Karpas-422 (cell line): ENCODE results near the gene CELF2. TPM values are rescaled to one million over a fixed set of nuclear protein-coding genes. Genes with fewer than 3 reads are reported as not detected.

Experiments used
- DNase-seq: peaks from one replicate; pipeline ENCODE4 v3.0.0-alpha.2; 2015
- H2AFZ ChIP-seq: fragments of 200-600 bp; sonication (generic); 2 replicates; pipeline ENCODE4 v1.6.1; 2014; ENCODE audit warnings: antibody characterized with exemption, low read length, mixed read lengths
- H3K27ac ChIP-seq: fragments of 200-600 bp; sonication (generic); 2 replicates; pipeline ENCODE4 v1.5.1; 2014; ENCODE audit warnings: mild to moderate bottlenecking, low read length, moderate library complexity
- H3K27me3 ChIP-seq: fragments of 200-600 bp; sonication (generic); 2 replicates; pipeline ENCODE4 v1.6.1; 2014; ENCODE audit warnings: low read length, mixed read lengths
- H3K36me3 ChIP-seq: fragments of 200-600 bp; sonication (generic); 2 replicates; pipeline ENCODE4 v1.6.1; 2014; ENCODE audit warnings: low read length, mixed read lengths; ENCODE audit not compliant: insufficient read depth
- H3K4me1 ChIP-seq: fragments of 200-600 bp; sonication (generic); 2 replicates; pipeline ENCODE4 v1.6.1; 2014; ENCODE audit warnings: mild to moderate bottlenecking, low read length, mixed read lengths
- H3K4me2 ChIP-seq: fragments of 200-600 bp; sonication (generic); 2 replicates; pipeline ENCODE4 v1.6.1; 2014; ENCODE audit warnings: low read length, low read depth, mild to moderate bottlenecking; ENCODE audit not compliant: poor library complexity, severe bottlenecking
- H3K4me3 ChIP-seq: fragments of 200-600 bp; sonication (generic); 2 replicates; pipeline ENCODE4 v1.5.1; 2014; ENCODE audit warnings: mild to moderate bottlenecking, antibody characterized with exemption, low read length, mixed read lengths
- H3K79me2 ChIP-seq: fragments of 200-600 bp; sonication (generic); 2 replicates; pipeline ENCODE4 v1.6.1; 2014; ENCODE audit warnings: mild to moderate bottlenecking, low read length, mixed read lengths
- H3K9ac ChIP-seq: fragments of 200-600 bp; sonication (generic); 2 replicates; pipeline ENCODE4 v1.6.0; 2014; ENCODE audit warnings: low read length
- H3K9me2 ChIP-seq: fragments of 200-600 bp; sonication (generic), shearing (Covaris generic); replicated peaks from 2 replicates; pipeline ENCODE4 v1.6.0; 2014; ENCODE audit warnings: mild to moderate bottlenecking, low read length, moderate library complexity; ENCODE audit not compliant: insufficient read depth
- H3K9me3 ChIP-seq: fragments of 300-700, 200-600 bp; sonication (generic); 2 replicates; pipeline ENCODE4 v1.6.1; 2014; ENCODE audit warnings: low read length, mixed read lengths
- H4K20me1 ChIP-seq: fragments of 200-600 bp; sonication (generic); 2 replicates; pipeline ENCODE4 v1.6.1; 2014; ENCODE audit warnings: mild to moderate bottlenecking, antibody characterized with exemption, low read length, low read depth; ENCODE audit not compliant: insufficient read depth
- total RNA-seq: library from RNA; depleted of rRNA; stranded (reverse); fragments of >200 nt; shearing (Covaris generic); gene quantifications from 2 replicates; pipeline ENCODE4 v1.2.3, GENCODE V29; 2014; ENCODE audit warnings: low replicate concordance

CELF2 gene
- total RNA-seq, 1 experiment from 2014 or later, result 2.3 TPM

DNA sequence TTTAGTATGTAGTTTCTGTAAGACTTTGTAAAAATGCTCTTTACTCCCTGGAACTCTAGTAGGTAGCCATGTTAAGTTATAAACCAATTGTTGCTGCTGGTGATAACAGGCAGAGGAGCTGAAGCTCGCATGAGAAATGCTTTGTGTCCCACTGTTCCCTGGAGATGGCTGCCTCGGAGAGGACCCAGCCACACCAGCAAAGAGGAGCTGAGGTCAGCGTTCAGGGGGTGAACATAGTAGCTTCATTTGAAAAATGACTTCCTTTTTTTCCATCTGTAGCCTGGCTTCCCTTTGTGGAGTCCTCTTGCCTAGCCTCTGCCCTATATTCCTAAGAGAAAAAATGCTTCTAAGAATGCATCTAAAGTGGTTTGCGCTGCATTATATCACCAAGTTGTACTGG, 20.3 kb downstream of the CELF2 start:
- no peak for DNase-seq
- H4K20me1 ChIP-seq, result no peaks in the 10 kb centered on the region
- H3K4me2 ChIP-seq, result no peak overlapping the region
- H3K4me3 ChIP-seq, result no peak overlapping the region
- H3K36me3 ChIP-seq, result no peaks in the 10 kb centered on the region
- H3K9me2 ChIP-seq, result no peaks in the 10 kb centered on the region
- H3K79me2 ChIP-seq, result no peaks in the 10 kb centered on the region
- no peaks in the 10 kb centered on the region for H3K9me3 ChIP-seq
- no peaks in the 10 kb centered on the region for H3K4me1 ChIP-seq
- H3K27ac ChIP-seq, result no peak overlapping the region
- H3K9ac ChIP-seq, result no peak overlapping the region
- H3K27me3 ChIP-seq, result 0 out of 2 replicates have a peak, but pooled peaks cover 3% of the 10 kb centered on the region
- H2AFZ ChIP-seq, result no peak overlapping the region

DNA sequence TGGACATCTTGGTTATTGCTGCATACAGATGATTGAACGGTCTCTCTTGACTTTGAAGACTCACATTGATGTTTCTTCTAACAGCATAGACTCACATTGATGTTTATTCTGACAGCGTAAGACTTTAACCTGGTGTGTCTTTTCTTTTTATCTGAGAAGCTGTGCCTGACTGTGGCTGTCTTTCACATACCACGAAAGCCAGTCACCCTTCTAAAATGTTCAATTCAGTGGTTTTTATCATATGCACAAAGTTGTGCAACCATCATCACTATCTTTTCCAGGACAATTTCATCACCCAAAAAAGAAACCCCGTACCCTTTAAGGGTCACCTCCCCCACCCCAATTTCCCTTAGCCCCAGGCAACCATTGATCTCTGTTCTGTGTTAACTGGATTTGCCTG, 24.7 kb downstream of the CELF2 start:
- H3K4me2 ChIP-seq, result no peak overlapping the region
- no peak overlapping the region for H3K27ac ChIP-seq
- no peaks in the 10 kb centered on the region for H3K4me1 ChIP-seq
- no peaks in the 10 kb centered on the region for H4K20me1 ChIP-seq
- H3K4me3 ChIP-seq, result no peak overlapping the region
- no peak for DNase-seq
- H3K9ac ChIP-seq, result no peak overlapping the region
- H2AFZ ChIP-seq, result no peak overlapping the region
- H3K36me3 ChIP-seq, result no peaks in the 10 kb centered on the region
- H3K79me2 ChIP-seq, result no peaks in the 10 kb centered on the region
- H3K9me2 ChIP-seq, result no peaks in the 10 kb centered on the region
- H3K27me3 ChIP-seq, result no peaks in the 10 kb centered on the region
- H3K9me3 ChIP-seq, result no peaks in the 10 kb centered on the region

DNA sequence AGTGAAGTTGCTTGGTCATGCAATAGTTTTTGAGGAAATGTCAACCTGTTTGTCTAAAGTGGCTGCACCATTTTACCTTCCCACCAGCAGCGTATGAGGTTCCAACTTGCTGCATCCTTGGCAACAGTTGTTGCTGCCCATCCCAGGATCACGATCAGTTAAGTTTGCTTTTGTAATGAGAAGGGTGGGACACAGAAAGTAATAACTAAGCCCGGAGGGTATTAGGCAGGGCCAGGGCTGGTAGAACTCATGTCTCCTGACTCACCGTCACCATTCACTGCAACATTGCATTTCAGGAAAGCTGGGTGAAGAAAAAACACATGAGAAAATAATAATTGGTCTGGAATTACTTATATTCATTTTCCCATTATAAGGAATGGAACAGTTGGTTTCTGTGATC, 25.4 kb downstream of the CELF2 start:
- Histone ChIP-seq H3K4me2 (no peak overlapping the region), H4K20me1 (no peaks in the 10 kb centered on the region), H3K27ac (no peak overlapping the region), H3K27me3 (no peaks in the 10 kb centered on the region), H2AFZ (no peak overlapping the region), H3K4me1 (no peaks in the 10 kb centered on the region), H3K4me3 (no peak overlapping the region), H3K36me3 (no peaks in the 10 kb centered on the region), H3K9me3 (no peaks in the 10 kb centered on the region), H3K79me2 (no peaks in the 10 kb centered on the region), H3K9ac (no peak overlapping the region), H3K9me2 (no peaks in the 10 kb centered on the region)
- no peak for DNase-seq

DNA sequence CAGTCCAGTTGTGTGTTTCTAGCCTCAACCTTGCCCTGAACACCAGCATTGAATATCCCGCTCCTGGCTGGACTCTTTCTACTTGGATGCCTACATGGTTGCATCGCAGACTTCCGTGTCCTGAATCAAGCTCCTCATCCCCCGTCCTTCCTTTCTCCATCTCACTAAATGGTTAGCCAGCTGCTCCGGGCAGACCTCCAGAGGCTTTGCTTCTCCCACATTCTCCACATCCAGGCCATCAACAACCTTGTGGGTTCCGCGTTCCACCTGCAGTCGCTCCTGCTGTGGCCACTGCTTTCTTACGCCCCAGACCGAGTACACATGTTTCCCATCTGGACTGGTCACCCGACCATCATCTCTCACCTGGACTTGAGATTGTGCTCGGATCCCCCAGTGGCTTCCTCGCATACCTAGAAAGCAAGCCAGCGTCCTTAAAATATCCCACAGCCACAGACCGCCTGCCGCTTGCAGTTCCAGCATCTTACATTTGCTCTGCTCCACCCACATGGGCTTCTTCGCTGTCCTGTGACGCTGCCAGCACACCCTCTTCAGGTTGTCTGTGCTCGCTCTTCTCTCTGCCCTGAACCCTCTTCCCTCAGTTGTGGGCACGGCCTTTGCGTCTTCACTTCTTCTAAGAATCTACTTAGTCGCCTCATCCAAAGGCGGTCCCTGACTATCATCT, 25.9 kb downstream of the CELF2 start:
- Histone ChIP-seq H3K4me3 (no peak overlapping the region), H3K27me3 (no peaks in the 10 kb centered on the region), H3K4me1 (no peaks in the 10 kb centered on the region), H3K36me3 (no peaks in the 10 kb centered on the region), H2AFZ (no peak overlapping the region), H3K9ac (no peak overlapping the region), H3K4me2 (no peak overlapping the region), H3K79me2 (no peaks in the 10 kb centered on the region), H3K9me2 (no peaks in the 10 kb centered on the region), H4K20me1 (no peaks in the 10 kb centered on the region), H3K9me3 (no peaks in the 10 kb centered on the region), H3K27ac (no peak overlapping the region)
- DNase-seq, result no peak

DNA sequence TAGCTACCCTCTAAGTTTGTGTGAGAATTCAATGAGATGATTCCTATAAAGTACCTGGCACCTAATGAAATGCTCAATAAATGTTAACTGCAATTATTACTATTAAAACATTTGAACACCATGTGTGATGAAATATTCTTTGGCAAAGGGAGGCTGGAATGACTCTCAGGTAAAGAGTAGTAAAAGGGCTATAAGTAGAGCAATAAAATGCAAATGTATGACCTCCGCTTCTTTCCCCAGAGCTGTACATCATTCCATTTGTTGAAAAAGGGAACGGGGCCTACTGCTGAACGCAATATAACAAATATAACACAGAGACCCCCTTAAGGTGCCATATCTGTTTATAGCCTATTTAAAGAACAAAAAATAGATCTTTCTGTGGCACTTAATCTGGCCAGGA, 27.8 kb downstream of the CELF2 start:
- H2AFZ ChIP-seq, result no peak overlapping the region
- H3K36me3 ChIP-seq, result no peaks in the 10 kb centered on the region
- no peak overlapping the region for H3K9ac ChIP-seq
- H3K27me3 ChIP-seq, result no peaks in the 10 kb centered on the region
- no peak overlapping the region for H3K4me3 ChIP-seq
- DNase-seq, result no peak
- no peaks in the 10 kb centered on the region for H3K9me2 ChIP-seq
- H3K9me3 ChIP-seq, result no peaks in the 10 kb centered on the region
- no peaks in the 10 kb centered on the region for H4K20me1 ChIP-seq
- H3K79me2 ChIP-seq, result no peaks in the 10 kb centered on the region
- no peak overlapping the region for H3K27ac ChIP-seq
- no peak overlapping the region for H3K4me2 ChIP-seq
- no peaks in the 10 kb centered on the region for H3K4me1 ChIP-seq

DNA sequence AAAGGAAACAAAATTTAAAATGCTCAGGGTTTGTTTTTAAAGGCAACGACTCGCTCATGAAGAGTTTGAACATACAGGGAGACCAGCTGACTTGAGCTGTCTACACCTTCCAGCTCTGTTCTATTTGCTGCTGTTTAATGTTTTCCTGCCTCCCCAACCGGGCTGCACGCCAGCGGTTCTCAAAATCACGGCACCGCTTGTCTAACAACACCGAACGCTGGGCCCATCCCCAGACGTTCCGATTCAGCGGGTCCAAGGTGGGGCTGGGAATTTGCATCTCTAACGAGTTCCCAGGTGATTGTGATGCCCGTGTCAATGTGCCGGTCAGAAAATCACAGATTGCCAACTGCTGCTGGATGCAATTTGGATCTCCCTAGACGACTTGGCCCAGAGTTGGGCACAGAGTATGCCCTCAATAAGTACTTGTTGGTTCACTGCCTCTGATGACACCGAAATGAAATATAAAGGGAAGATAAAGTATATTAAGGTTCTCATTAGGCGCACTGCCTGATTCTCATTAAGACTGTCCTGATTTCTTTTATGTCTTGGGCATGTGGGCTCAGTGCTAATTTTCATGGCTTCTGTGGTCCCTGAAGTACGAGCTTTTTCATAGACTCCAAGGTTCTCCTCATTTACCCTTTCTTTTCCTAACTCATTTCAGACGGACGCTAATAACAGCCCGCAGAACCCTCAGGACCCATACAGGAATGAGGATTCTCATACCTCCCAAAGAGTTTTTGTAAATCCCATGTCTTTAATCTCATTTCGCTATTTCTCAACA, 28.5 kb downstream of the CELF2 start:
- Histone ChIP-seq H3K4me2 (no peak overlapping the region), H3K9me2 (no peaks in the 10 kb centered on the region), H2AFZ (no peak overlapping the region), H3K36me3 (no peaks in the 10 kb centered on the region), H4K20me1 (no peaks in the 10 kb centered on the region), H3K79me2 (no peaks in the 10 kb centered on the region), H3K27me3 (no peaks in the 10 kb centered on the region), H3K4me1 (no peaks in the 10 kb centered on the region), H3K9me3 (no peaks in the 10 kb centered on the region), H3K4me3 (no peak overlapping the region), H3K27ac (no peak overlapping the region), H3K9ac (no peak overlapping the region)
- DNase-seq, result no peak

DNA sequence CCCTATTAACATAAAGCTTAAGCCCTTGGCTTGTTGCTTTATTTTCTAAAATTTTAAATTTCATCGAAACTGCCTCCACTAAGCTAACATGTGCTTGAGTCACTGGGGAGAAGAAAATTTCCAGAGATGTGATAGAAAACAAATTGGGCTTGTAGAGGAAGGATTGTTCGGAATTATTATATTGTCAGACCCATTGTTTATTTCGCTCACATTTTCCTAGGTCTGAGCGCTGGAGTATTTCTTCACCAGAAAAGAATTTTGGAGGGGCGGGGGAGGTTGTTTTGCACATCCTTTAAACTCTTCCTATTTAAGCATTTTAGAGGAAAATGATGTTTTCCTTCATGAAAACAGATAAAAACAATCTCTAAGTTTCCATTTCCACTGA, 29.1 kb downstream of the CELF2 start:
- DNase-seq, result no peak
- H3K27ac ChIP-seq, result no peak overlapping the region
- no peaks in the 10 kb centered on the region for H4K20me1 ChIP-seq
- no peaks in the 10 kb centered on the region for H3K4me1 ChIP-seq
- no peak overlapping the region for H2AFZ ChIP-seq
- no peak overlapping the region for H3K4me2 ChIP-seq
- H3K79me2 ChIP-seq, result no peaks in the 10 kb centered on the region
- no peak overlapping the region for H3K4me3 ChIP-seq
- no peaks in the 10 kb centered on the region for H3K9me2 ChIP-seq
- H3K9ac ChIP-seq, result no peak overlapping the region
- H3K36me3 ChIP-seq, result no peaks in the 10 kb centered on the region
- no peaks in the 10 kb centered on the region for H3K27me3 ChIP-seq
- H3K9me3 ChIP-seq, result no peaks in the 10 kb centered on the region

DNA sequence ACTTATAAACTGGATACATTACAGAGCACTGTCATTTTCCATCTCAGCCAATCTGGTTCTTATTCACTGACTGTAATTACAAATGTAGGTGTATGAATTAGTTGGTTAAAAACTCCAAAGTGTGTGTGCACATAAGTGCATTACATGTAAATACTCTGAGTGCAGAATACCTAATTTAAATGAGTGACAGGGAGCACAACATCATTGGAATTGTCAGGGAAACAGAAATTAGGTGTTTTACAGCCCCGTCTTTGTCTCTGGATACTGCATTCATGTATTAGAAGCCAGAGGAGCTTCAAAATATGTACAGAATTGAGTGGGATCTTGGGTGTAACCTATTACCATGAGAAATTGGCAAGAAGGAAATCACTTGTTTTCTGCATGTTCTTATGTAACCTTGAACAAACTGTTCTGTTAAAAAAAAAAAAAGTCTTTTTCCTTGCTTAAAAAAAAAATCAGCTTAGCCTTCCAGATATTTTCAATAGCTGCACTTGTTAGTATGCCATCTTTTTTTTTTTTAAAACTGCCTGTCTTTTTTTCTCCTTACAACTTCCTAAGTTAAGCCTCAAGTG, 31.1 kb downstream of the CELF2 start:
- H3K36me3 ChIP-seq, result no peaks in the 10 kb centered on the region
- no peak for DNase-seq
- H4K20me1 ChIP-seq, result no peaks in the 10 kb centered on the region
- H3K79me2 ChIP-seq, result no peaks in the 10 kb centered on the region
- no peak overlapping the region for H3K4me3 ChIP-seq
- no peak overlapping the region for H2AFZ ChIP-seq
- H3K27me3 ChIP-seq, result no peaks in the 10 kb centered on the region
- H3K4me2 ChIP-seq, result no peak overlapping the region
- H3K9me3 ChIP-seq, result no peaks in the 10 kb centered on the region
- H3K9ac ChIP-seq, result no peak overlapping the region
- no peaks in the 10 kb centered on the region for H3K4me1 ChIP-seq
- no peaks in the 10 kb centered on the region for H3K9me2 ChIP-seq
- H3K27ac ChIP-seq, result no peak overlapping the region
